ENCODE measurements around the gene CFAP53. TPM values are rescaled to one million over a fixed set of nuclear protein-coding genes. Genes with fewer than 3 reads are reported as not detected.

CFAP53 gene
- total RNA-seq, 1 donor from 2014 or later = 0.11 TPM

DNA sequence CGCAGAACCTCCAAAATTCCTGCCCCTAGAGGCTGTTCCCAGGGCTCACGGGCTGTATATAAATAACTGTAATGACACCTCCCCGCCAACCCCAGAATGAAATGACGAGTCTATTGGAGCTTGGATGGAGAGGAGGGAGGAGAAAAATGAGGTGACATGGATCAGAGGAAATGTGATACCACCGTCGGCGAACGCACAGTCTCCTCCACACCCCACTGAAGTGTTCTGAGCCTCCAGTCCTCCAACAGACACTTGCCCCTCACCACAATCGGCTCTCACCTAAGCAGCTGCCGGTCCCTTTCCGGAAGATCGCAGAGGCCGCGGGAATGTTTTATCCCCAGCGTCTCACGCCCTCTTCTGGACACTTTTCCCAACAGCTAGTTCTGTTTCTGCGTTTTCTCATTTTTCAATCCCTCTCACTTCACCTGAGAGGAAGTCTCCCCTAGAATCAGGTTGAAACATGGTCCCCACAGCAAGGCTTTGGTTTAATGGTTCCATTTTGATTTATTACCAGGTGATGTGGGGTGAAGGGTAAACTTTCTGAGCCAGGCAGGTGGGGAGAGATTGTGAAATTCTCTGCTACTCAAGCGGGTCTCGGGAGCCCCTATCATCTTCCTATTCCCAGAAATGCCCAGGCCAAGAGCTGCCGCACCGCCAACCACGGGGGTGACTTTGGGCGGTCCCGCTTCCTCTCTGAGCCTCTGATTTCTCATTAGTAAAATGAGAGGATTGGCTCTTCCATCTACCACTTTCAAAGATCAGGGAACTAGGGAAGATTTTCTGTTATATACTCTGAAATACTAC is 62.3 kb downstream of the CFAP53 start:
- intact Hi-C loops (cut with DNase I) = loop anchor here (5.0 to 10.0 kb wide), 2 partner anchors 192 to 689 kb away; no protein-coding TSS in a partner anchor
- DNase-seq = no peak
- peak; percentile 70 for ATAC-seq (ENCODE audit: poor library complexity)

DNA sequence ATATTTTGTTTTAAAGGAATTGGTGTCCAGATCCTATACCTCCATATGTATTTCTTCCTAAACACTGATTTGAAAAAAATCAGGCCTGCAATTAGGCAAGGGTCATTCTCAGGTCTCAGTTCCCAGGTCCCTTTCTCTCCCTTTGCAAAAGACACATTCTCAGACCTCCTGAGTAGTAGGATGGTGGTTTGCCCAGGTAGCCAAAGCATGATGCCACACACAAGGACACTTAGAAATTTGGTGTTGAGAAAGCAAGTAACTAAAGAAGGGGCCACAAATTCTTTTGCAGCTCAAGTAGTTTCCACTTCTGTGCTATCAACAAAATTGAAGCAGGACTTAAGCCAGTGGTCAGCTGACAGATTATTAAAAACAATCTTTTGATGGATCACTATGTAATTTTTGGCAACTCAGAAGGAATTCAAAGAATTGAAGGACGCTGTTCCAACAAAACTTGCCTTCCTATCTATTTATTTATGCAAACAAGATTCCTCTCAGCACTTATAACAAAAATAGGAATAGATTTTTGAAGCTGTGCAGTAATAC is 64.7 kb downstream of the CFAP53 start:
- no peak for DNase-seq
- intact Hi-C loops (cut with DNase I) = loop anchor here (5.0 to 10.0 kb wide), 2 partner anchors 189 to 687 kb away; no protein-coding TSS in a partner anchor
- no peak for ATAC-seq (ENCODE audit: poor library complexity)

DNA sequence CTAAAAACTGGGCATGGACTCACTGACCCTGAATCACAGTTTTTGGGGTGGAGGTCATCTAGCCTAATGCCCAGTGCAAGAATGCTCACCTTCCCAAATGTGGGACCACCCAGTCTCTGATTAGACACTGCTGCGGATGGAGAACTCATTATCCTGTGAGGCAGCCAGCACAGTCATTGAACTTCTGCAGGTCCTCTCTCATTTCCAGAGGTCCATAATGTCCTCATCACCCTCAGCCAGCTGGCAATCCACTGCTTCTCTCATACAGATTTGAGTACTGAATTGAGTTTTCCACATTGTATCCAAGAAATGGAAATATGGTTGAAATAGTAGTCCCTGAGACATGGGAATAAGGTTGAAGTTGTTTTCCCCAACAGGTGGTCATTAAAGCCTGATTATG is 66.4 kb downstream of the CFAP53 start:
- ATAC-seq (ENCODE audit: poor library complexity) (no peak), DNase-seq (no peak)
- intact Hi-C loops (cut with DNase I) = loop anchor here (5.0 to 10.0 kb wide), 2 partner anchors 188 to 685 kb away; no protein-coding TSS in a partner anchor

DNA sequence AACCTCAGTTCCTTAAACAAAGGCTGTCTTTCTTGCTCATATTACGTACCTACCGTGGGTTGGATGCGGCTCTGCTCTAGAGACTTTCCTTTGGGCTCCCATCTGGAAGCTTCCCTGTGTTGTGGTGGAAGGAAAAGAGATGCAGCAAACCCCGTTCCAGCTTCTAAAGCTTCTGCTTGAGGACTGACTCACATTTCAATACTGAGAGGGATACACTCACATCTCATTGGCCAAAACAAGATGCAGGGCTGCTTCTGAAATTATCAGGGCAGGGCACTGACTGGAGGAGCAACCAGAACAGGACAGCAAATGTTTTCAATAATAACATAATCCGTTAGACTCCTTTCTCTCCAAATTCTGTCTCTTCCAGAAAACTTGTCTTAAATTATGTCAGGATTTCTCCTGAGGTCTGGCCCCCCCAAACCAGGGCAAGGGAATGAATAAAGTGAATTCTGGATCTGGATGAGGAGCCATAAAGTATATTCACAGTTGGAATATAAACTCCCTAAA is 66.9 kb downstream of the CFAP53 start:
- DNase-seq = no peak
- intact Hi-C loops (cut with DNase I) = no loop called here
- ATAC-seq (ENCODE audit: poor library complexity) = no peak

DNA sequence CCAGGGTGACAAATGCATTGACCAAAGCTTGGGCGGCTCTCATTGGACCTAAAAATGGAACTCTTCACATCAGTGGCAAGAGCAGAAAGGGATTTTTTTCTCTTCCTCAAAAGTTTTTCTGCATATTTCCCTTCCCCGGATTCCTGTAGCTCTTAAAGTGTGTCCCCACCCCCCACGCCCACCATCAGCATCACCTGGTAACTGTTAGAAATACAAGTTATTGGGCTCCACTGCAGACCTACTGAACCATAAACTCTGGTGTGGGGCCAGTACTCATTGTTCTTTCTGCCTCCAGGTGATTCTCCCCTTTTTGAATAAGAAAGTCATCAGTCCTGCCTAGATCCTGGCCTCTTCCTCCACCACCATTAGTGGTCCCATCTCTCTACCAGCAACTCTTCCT is 70.0 kb downstream of the CFAP53 start:
- intact Hi-C loops (cut with DNase I) = no loop called here
- no peak for DNase-seq
- no peak for ATAC-seq (ENCODE audit: poor library complexity)

DNA sequence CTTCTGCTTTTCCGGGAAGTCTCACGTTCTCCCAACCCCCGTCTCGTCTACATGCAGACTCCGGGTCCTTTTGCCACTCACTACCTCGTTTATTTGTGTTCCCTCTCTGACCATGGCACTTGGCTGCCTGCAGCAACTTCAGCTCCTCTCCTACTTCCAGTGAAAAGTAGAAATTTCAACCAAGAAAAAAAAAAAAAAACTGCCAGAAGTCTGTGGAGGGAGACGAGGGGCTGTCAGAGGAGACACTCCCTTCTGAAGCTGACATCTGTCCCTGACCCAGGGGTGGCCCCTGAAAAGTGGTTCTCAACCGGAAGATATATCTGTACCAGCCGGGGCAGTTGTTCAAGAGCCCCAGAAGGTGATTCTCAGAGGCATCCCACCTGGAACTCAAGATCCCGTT is 70.6 kb downstream of the CFAP53 start:
- DNase-seq = no peak
- intact Hi-C loops (cut with DNase I) = no loop called here
- ATAC-seq (ENCODE audit: poor library complexity) = no peak

DNA sequence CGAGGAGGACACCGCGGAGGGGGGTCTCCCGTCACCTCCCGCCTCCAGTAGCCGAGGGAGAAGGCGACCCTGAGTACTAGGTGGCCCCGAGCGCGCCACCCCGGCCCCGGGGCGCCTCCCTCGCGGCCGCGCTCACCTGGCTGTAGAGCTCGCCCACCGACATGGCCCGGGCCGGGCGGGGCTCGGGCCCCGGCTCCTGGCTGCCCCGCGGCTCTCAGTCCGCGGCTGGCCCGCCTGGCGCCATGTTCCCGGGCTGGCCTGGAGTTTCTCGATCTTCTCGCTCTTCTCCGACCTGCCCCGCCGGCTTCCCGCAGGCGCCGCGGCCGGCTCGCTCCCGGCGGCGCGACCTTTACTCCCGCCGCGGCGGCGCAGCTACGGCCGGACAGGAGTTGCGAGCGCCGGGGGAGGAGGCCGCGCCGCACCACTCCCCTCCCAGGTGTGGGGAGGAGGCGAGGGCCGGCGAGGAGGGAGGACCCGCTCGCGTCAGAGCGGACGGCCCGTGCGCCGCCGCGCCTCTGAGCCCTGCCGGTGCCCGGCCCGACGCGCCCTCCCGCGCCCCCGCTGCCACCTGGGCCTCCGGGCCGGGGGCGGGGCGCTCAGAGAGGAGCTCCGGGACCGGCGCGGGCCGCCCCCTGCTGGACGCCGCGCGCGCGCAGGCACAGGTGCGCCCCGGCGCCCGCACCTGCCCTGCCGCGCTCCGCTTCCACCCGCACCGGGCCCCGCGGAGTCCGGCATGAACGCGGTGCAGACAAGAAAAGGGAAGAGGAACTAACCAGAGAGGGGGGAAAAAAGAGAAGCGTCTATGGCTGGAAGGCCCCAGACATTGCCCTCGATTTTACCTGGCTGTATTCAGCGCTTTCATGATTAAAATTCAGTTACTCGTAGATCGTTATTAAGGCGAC is 71.4 kb downstream of the CFAP53 start, which contains the start of gene MYO5B:
Gene MYO5B, minus strand, starts transcription at position 517 of the 902 bp plus-strand sequence. Its CDS starts 354 bp downstream, at position 163.
- intact Hi-C loops (cut with DNase I) = no loop called here

DNA sequence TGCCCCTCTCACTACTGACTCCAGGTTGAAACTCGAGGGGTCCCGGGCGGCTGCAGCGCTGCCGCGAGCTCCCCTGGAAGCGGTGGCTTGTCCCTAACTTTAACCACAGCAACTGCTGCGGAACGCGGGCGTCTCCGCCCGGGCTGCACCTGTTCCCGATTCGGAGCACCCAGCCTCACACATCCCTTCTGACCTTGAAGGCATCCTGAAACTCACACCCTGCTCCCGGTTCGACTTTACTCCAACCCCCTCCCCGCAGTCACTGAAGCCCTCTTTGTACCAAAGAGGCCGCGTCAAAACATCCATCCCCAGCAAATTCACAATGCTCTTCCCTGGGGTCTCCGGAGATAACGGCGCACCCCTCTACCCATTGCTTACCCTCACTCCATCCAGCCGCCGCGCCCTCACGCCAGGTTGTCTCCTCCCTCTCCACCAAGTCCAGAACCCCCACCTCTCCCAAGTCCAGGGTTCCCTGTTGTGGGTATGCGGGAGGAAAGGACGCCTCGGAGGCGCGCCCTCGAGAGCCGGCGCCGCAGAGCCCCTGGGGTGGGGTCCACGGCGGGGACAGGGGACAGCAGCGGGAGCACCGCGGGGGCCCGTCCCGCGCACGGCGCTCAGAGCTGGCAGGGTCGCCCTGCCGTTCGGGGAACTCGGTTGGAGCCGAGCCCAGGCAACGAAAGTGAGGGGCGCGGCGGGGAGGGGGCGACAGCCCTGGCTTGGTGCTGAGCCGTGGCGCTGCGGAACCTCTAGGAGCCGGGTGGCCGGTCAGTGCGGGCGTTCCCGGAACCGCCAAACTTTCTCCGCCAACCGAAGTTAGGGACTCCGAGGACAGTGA is 72.3 kb downstream of the CFAP53 start:
- DNase-seq (no peak), ATAC-seq (ENCODE audit: poor library complexity) (no peak)
- intact Hi-C loops (cut with DNase I) = no loop called here

More for the DNA sequence above, 71.4 kb downstream of the CFAP53 start, which contains the start of gene MYO5B:
- DNase-seq (peak; percentile 53), ATAC-seq (ENCODE audit: poor library complexity) (peak; percentile 94)

DNA sequence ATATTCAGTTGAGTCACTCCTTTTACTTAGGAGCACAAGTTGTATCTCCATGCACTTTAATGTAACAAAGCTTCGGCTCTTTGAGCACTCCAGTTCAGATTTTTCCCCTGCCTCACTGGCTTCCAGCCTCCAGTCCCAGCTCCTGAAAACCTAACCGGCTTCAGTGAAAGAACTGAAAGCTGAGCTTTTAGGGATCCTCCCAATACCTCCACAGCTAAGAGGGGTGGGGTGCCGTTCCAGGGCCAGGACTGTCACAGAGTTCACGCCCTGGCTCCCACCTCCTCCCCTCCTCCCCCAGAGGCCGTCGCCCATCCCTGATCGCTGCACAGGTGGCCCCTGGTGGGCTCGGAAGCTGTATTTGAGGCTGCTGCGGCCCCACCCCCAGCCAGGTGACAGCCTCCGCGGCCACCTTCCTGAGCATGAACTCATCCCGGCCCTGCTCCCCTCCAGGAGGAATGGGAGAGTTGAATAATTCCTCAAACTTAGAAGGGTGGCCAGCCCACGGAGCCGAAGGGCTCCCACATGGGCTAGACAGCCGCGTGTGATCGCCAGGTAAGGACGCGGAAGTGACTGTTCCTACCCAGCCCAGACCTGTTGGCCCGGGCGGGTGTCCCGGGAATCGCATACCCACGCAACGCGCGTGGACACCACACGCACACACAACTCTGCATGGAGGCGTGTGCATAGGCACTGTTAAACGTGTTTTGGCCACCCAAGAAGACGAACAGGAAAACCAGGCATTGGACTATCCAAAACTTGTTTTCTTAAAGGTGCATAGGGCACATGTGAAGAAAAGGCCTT is 73.1 kb downstream of the CFAP53 start:
- ATAC-seq (ENCODE audit: poor library complexity) (no peak), DNase-seq (no peak)
- intact Hi-C loops (cut with DNase I) = no loop called here

DNA sequence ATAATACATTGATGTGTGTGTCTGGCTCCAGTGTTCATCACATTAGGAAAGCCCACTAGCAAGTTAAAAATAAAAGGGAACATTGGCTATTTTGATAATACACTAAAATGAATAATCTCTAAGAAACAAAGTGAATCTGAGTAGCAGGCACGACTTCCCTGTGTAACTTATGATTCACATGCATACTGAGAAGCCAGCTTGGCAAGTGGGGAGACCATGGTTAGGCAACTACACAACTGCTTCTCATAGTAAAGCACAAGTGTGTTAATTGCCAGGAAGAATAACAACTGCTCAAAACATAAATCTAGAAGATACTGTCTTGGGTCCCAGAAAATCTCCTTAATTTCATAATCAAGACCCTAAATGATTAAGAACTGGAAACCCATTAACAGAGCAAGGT is 75.4 kb downstream of the CFAP53 start:
- intact Hi-C loops (cut with DNase I) = no loop called here
- no peak for ATAC-seq (ENCODE audit: poor library complexity)

DNA sequence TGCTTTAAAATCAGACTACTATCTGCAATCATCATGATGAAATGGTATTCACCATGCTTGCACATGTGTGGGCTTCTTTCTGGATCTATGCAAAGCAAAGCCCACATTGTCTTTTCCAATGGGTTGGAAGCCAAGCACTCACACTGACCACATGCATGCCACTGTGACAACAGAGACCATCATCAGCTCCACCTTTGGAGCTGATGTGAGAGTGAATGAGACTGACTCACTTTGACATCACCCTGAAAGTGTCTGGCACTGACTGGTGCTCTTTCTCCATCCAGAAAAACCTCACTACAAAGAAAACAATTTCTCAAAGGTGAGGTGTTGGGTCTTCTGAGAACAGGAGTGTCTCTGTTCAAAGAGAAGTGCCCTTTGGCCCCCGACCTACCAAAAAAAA is 76.1 kb downstream of the CFAP53 start:
- DNase-seq (no peak), ATAC-seq (ENCODE audit: poor library complexity) (no peak)
- intact Hi-C loops (cut with DNase I) = no loop called here

More for the DNA sequence above, 75.4 kb downstream of the CFAP53 start:
- no peak for DNase-seq

DNA sequence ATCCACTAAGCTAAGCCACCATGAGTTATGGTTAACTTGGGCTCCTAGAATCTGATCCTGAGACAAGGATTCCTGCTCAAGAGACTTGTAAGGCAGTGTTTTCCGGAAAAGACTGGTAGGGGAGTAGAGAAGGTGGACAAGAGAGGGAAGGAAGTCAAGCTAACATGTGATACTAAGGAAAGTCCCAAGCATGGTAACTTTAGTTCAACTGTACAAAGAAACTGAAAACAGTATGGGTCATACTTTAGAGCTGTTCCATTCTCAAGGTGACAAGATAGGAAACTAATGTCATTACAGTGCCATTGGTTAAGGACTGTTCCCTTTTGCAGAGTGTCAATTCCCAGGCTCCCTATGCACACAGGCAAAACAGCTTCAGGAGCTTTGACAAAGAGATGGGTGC is 77.1 kb downstream of the CFAP53 start:
- no peak for DNase-seq
- intact Hi-C loops (cut with DNase I) = no loop called here
- ATAC-seq (ENCODE audit: poor library complexity) = no peak

DNA sequence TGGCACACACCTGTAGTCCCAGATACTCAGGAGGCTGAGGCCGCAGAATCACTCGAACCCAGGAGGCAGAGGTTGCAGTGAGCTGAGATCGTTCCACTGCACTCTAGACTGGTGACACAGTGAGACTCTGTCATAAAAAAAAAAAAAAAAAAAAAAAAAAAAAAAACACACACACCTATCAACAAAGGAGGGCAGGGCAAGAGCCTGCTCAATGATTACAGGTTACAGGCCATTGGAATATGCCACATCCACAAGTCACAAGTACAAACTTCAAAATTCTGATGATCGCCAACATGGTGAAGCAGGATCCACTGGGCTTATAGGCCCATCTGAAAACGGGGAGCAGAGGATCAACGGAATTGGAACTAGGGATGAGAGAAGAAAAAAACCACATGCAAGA is 77.6 kb downstream of the CFAP53 start:
- DNase-seq (no peak), ATAC-seq (ENCODE audit: poor library complexity) (no peak)
- intact Hi-C loops (cut with DNase I) = no loop called here

DNA sequence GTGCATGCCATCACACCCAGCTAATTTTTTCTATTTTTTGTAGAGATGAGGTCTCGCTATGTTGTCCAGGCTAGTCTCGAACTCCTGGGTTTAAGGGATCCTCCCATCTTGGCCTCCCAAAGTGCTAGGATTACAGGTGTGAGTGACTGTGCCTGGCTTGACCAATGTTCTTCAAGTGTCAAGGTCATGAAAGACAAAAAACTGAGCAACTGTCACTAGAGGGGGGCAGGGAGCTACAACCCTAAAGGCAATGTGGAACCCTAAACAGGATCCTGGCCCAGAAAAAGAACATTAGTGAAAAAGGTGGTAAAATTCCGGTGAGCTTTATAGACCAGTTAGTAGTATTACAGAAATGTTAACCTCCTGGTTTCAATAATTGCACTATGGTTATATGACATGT is 78.6 kb downstream of the CFAP53 start:
- no peak for ATAC-seq (ENCODE audit: poor library complexity)

DNA sequence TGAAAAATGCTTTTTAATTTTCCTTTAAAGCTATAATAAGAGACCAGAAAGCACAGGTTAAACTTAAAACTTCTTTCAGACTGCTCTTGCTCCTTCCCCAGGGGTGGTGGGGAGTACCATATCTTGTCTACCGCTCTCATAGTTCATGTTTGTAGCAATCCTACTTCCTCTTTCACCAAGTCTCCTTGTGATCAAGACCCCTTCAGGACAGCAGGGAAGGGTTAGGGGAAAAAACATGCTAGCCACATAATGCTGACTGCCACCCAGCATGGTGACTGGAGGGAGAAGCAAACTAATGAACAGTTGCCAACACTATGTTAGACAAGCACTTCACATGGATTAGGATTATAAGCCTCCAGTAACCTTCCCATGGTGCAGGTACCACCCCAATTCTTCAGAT is 79.9 kb downstream of the CFAP53 start:
- intact Hi-C loops (cut with DNase I) = no loop called here
- no peak for DNase-seq
- ATAC-seq (ENCODE audit: poor library complexity) = no peak

More for the DNA sequence above, 78.6 kb downstream of the CFAP53 start:
- DNase-seq = no peak
- intact Hi-C loops (cut with DNase I) = no loop called here

DNA sequence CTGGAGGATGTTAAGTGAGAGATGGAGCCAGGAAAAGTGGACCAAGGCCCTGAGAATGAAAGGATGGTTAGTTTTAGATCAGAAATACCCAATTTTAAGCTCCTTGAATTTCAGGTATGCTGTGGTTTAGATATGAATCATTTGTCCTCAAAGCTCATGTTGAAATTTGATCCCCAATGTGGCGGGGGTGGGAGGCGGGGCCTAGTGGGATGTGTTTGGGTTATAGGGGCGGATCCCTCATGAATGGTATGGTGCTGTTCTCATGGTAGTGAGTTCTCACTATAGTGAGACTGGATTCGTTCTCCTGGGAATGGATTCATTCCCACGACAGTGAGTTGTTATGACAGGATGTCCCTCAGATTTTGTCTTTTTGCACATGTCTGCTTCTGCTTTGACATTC is 82.7 kb downstream of the CFAP53 start:
- ATAC-seq (ENCODE audit: poor library complexity) (no peak), DNase-seq (no peak)
- intact Hi-C loops (cut with DNase I) = no loop called here

DNA sequence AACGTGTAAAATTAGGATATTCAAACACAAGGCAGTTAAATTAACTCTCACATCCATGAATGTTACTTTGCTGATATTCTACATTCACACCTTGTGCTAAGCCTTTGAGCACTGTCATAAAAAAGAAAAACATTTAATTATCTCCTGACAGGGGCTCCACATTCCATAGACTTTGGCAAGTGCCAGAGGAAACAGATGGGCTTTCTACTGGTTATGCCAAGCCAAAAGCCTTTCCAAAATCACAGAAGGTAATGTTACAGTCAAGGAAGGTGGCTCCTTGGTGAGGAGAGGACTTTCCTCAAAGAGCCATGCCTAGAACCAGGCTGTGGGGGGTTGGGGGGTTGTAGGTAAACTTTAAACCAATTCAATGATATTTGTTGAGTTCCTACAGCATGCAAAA is 83.8 kb downstream of the CFAP53 start:
- intact Hi-C loops (cut with DNase I) = no loop called here
- ATAC-seq (ENCODE audit: poor library complexity) = no peak
- no peak for DNase-seq

All from Right ventricle myocardium superior (tissue), 1 donor.